Measurements from ENCODE around the gene PEAK1.
"Not testable (repeated sequence)": the region's sequence is repeated elsewhere in the genome, so short reads cannot be mapped to it uniquely, and the experiment has no call there.

The PEAK1 gene

GRCh38 chr15:77168141-77168540 is 251.8 kb downstream of the PEAK1 start:
- no peak for DNase-seq

- no peak for DNase-seq
Observed at GRCh38 chr15:77167406-77167805, 252.5 kb downstream of the PEAK1 start.

GRCh38 chr15:77163781-77164384 is 256.0 kb downstream of the PEAK1 start:
- peak in 1 of 6 experiments; percentile 9 for DNase-seq

GRCh38 chr15:77162872-77163633 is 256.9 kb downstream of the PEAK1 start:
- DNase-seq: no peak

GRCh38 chr15:77160562-77161478 is 259.1 kb downstream of the PEAK1 start:
- peak in 3 of 6 experiments; percentile 45 to 59 (median 54) for DNase-seq

- DNase-seq: not testable (repeated sequence)
Observed at GRCh38 chr15:77156000-77156399, 263.9 kb downstream of the PEAK1 start.

GRCh38 chr15:77148191-77148590 is 271.7 kb downstream of the PEAK1 start:
- DNase-seq: no peak

GRCh38 chr15:77145370-77145769 is 274.5 kb downstream of the PEAK1 start:
- no peak for DNase-seq

GRCh38 chr15:77144492-77145070 is 275.3 kb downstream of the PEAK1 start:
- no peak for DNase-seq

- DNase-seq: no peak
Observed at GRCh38 chr15:77144026-77144425, 275.9 kb downstream of the PEAK1 start.

GRCh38 chr15:77143616-77144015 is 276.3 kb downstream of the PEAK1 start:
- no peak for DNase-seq

GRCh38 chr15:77143191-77143590 is 276.7 kb downstream of the PEAK1 start:
- no peak for DNase-seq

- no peak for DNase-seq
Observed at GRCh38 chr15:77140220-77140619, 279.7 kb downstream of the PEAK1 start.

GRCh38 chr15:77139312-77139711 is 280.6 kb downstream of the PEAK1 start:
- no peak for DNase-seq

- no peak for DNase-seq
Observed at GRCh38 chr15:77138167-77138522, 281.8 kb downstream of the PEAK1 start.

- DNase-seq: no peak
Observed at GRCh38 chr15:77135181-77135580, 284.7 kb downstream of the PEAK1 start.

- no peak for DNase-seq
Observed at GRCh38 chr15:77130315-77130930, 289.5 kb downstream of the PEAK1 start.

- DNase-seq: no peak
Observed at GRCh38 chr15:77127626-77128025, 292.3 kb downstream of the PEAK1 start.

GRCh38 chr15:77126529-77127326 is 293.2 kb downstream of the PEAK1 start:
- no peak for DNase-seq

- no peak for DNase-seq
Observed at GRCh38 chr15:77123854-77124253, 296.1 kb downstream of the PEAK1 start.

- DNase-seq: no peak
Observed at GRCh38 chr15:77122576-77122975, 297.3 kb downstream of the PEAK1 start.

- DNase-seq: no peak
Observed at GRCh38 chr15:77121599-77121998, 298.3 kb downstream of the PEAK1 start.

All from stimulated activated naive CD4-positive, alpha-beta T cell (primary cell).